B cell (primary cell): ENCODE data around the gene CLVS2. TPM values are rescaled to one million over a fixed set of nuclear protein-coding genes. Genes with fewer than 3 reads are reported as not detected.

ENCODE experiments used
- polyA plus RNA-seq: library from polyadenylated mRNA; depleted of rRNA; stranded (reverse); fragments of >200 nt; gene quantifications from 2 replicates; pipeline ENCODE4 v1.2.3, GENCODE V29; 2012
- total RNA-seq, 2 donors: library from RNA; stranded (reverse); fragments of 120-200 nt in 1 of 2; gene quantifications; 1 replicate in 1 of 2; 2 replicates in 1 of 2; pipeline versions ENCODE4 v1.2.3 to v1.2.4, GENCODE V29; 2013 to 2022

The CLVS2 gene
- total and polyA plus RNA-seq, 2 donors (not counting 1 experiment from before 2014, with no cell fraction given) = not detected

Other genes with a start within 250 kb of the CLVS2 start
- gene FABP7, start 216.5 kb upstream of the CLVS2 start, total RNA-seq = not detected in 2 replicates
- not detected in 2 replicates for gene FABP7, start 216.5 kb upstream of the CLVS2 start, polyA plus RNA-seq
- 1.2 and 2.0 TPM in 2 replicates for gene SMPDL3A, start 207.0 kb upstream of the CLVS2 start, total RNA-seq
- 0.20 and 0.21 TPM in 2 replicates for gene SMPDL3A, start 207.0 kb upstream of the CLVS2 start, polyA plus RNA-seq